ENCODE data around the gene SPNS3.

DNA sequence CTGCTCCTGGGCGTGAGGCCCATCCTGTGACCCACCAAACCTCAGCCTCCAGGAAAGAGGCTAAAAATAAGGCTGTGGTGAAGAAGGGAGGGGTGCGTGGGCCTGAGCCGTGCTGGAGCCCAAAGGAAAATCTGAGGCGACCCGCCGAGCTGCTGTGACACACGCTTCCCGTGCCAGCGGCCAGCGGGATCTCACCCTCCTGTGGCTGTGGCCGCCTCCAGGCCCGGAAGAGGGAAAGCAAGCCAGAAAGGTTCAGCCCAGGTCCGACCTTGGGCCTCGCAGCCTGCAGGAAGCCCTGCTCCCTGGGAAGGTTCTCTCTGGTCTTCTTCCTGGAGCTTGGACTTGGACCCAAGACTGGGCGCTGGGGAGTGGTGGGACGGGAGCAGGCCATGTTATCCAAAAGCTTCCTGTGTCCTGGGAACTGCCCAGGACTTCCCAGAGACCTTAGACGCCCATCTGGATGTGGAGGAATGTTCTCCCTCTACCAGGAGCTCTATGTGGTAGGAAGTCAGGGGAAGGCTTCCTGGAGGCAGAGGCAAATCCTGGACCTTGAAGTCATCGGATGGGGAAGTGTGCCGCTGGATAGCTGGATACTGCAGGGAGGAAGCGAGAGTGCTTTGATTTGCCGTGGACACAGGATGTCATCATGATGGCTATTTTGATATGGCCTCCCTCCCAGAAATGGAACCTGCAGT is 76.3 kb downstream of the SPNS3 start:
- TF ChIP-seq, protein P1, sequence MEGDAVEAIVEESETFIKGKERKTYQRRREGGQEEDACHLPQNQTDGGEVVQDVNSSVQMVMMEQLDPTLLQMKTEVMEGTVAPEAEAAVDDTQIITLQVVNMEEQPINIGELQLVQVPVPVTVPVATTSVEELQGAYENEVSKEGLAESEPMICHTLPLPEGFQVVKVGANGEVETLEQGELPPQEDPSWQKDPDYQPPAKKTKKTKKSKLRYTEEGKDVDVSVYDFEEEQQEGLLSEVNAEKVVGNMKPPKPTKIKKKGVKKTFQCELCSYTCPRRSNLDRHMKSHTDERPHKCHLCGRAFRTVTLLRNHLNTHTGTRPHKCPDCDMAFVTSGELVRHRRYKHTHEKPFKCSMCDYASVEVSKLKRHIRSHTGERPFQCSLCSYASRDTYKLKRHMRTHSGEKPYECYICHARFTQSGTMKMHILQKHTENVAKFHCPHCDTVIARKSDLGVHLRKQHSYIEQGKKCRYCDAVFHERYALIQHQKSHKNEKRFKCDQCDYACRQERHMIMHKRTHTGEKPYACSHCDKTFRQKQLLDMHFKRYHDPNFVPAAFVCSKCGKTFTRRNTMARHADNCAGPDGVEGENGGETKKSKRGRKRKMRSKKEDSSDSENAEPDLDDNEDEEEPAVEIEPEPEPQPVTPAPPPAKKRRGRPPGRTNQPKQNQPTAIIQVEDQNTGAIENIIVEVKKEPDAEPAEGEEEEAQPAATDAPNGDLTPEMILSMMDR (IDR thresholded peaks at IDR 0.05; ENCODE audit: low read depth, low read length, poor library complexity, severe bottlenecking), result no peak
- no peak for TF ChIP-seq EZH2phosphoT487 (IDR thresholded peaks at IDR 0.05; ENCODE audit: borderline replicate concordance, low read length)

All from DOHH2 (cell line).